LNCaP clone FGC (cell line): ENCODE results near the gene PLCG2.

Experiments used
- DNase-seq: peaks from one replicate; pipeline ENCODE4 v3.0.0-alpha.2; 2011; ENCODE audit warnings: low read depth
- H3K4me3 ChIP-seq: 2 replicates; pipeline ENCODE4 v1.5.1; 2011; ENCODE audit warnings: mild to moderate bottlenecking, low read depth, low read length, control low read depth
- TF ChIP-seq, protein P1 (sequence below): IDR thresholded peaks from 2 replicates; pipeline ENCODE4 v1.5.1; 2012; ENCODE audit warnings: mild to moderate bottlenecking; ENCODE audit not compliant: control insufficient read depth, insufficient read depth; ENCODE audit errors: extremely low read depth

Gene PLCG2

DNA sequence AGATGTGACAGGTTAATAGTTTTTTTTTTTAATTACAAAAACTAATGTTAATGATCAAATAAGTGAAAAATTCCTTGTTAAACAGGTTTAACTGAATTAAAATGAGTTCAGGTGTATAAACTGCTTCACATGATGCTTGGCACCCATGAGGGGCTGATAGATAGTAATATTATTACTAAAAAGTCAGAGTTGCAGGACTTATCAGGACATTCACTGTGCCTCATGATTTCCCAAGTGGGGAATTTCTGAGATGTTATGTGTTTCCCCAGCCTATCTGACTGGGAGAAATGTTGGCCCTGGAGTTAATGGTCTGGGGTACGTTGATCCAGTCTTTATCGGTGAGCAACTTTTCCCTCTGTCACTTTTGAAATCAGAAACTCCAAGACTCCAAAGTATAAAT, 102.1 kb downstream of the PLCG2 start:
- no peak for DNase-seq
- no peak overlapping the region for H3K4me3 ChIP-seq

DNA sequence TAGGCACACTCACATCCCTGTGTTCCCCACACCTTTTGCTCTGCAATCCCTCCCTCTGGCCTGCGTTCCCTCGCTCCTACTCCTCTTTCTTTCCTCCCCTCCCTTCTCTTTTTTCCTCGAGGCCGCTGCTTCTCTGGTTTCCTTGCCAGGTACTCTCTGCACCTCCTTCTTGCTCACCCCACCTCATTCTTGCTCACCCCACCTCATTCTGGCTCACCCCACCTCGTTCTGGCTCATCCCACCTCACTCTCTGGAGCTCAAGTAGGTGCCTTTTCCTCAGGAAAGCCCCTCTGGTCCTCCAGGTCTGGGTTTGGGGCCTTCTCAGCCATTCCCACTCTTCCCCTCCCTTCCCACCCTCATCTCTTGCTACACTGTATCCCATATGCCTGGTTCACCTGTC, 103.5 kb downstream of the PLCG2 start:
- no peak overlapping the region for H3K4me3 ChIP-seq
- TF ChIP-seq, protein P1, sequence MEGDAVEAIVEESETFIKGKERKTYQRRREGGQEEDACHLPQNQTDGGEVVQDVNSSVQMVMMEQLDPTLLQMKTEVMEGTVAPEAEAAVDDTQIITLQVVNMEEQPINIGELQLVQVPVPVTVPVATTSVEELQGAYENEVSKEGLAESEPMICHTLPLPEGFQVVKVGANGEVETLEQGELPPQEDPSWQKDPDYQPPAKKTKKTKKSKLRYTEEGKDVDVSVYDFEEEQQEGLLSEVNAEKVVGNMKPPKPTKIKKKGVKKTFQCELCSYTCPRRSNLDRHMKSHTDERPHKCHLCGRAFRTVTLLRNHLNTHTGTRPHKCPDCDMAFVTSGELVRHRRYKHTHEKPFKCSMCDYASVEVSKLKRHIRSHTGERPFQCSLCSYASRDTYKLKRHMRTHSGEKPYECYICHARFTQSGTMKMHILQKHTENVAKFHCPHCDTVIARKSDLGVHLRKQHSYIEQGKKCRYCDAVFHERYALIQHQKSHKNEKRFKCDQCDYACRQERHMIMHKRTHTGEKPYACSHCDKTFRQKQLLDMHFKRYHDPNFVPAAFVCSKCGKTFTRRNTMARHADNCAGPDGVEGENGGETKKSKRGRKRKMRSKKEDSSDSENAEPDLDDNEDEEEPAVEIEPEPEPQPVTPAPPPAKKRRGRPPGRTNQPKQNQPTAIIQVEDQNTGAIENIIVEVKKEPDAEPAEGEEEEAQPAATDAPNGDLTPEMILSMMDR, result no peak
- no peak for DNase-seq

More for the DNA sequence above, 102.1 kb downstream of the PLCG2 start:
- TF ChIP-seq, protein P1, result no peak

DNA sequence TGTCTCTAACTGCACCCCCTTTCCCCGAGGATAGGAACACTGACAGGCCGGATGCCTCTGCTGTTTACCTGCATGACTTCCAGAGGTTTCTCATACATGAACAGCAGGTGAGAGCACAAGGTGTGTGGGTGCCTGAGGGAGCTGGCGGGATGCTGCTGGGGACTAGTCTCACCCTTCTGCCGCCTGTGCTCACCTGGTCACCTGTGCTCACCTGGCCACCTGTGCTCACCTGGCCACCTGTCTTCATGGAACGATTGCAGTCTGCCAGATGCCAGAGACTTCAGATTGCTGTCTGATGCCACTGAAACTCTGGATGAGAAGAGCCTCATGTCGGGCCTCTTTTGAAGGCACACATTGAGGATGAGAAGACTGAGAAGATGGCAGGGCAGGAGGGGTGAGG, 104.1 kb downstream of the PLCG2 start:
- H3K4me3 ChIP-seq, result no peak overlapping the region
- no peak for DNase-seq
- TF ChIP-seq, protein P1, result no peak

DNA sequence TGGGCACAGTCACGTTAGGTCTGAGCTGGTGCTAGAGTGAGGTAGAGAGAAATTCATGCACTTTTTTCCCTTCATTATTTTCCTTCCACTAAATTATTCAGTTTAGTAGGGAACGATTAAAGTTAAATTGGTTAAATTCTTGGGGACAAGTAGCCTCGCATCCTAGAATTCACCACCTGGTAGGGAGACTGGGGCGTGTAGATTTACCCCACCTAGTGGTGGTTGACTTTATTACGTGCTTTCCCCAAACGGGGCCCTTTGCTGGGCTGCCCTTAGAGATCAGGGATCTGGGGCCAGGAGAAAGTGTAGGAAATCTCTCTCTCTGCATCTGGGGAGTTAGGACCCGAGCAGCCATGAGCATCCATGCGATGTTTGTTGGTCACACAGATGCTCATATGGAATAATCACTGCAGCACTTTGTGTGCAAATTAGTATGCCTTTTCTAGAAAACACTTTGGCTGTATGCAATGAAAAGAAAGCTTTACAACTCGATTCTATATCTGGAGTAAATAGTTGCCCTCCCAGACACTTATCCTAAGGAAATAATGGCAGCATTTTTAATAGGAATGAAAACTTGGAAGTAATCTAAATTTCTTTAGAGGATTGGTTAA, 107.0 kb downstream of the PLCG2 start:
- no peak for DNase-seq
- TF ChIP-seq, protein P1, result peak; percentile 76

DNA sequence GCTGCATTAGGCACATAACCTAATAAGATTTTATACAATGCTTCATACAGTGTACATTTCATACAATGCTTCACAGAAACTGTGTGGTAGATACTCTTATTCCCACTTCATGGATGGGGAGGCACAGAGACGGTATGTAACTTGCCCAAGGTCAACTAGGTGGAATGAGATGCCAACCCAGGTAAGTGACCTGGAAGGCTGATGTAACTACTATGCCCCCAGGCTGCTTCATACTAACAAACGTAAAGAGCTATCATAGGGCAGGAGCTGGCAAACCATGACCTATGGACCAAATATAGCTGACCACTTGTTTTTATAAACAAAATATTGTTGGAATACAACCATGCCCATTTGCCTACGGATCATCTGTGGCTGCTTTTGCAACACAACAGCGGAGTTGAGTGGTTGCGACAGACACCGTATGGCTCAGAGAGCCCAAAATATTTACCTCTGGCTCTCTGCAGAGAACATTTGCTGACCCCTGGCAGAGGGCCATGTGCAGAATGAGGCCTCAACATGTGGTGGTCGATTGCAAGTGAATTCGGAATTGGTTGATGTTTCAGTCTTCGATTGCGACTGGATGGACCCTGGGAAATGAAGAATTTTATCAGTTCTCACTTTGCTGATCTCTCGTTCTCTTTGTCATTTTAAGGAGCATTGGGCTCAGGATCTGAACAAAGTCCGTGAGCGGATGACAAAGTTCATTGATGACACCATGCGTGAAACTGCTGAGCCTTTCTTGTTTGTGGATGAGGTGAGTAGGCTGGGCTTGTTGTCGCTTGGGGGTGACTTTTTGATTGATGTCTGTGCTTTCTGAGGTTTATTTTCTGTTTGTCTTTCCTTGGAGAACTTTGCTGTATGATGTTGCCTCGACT, 109.7 kb downstream of the PLCG2 start:
- TF ChIP-seq, protein P1, result no peak
- H3K4me3 ChIP-seq, result no peak overlapping the region
- no peak for DNase-seq

More for the DNA sequence above, 107.0 kb downstream of the PLCG2 start:
- H3K4me3 ChIP-seq, result no peak overlapping the region

DNA sequence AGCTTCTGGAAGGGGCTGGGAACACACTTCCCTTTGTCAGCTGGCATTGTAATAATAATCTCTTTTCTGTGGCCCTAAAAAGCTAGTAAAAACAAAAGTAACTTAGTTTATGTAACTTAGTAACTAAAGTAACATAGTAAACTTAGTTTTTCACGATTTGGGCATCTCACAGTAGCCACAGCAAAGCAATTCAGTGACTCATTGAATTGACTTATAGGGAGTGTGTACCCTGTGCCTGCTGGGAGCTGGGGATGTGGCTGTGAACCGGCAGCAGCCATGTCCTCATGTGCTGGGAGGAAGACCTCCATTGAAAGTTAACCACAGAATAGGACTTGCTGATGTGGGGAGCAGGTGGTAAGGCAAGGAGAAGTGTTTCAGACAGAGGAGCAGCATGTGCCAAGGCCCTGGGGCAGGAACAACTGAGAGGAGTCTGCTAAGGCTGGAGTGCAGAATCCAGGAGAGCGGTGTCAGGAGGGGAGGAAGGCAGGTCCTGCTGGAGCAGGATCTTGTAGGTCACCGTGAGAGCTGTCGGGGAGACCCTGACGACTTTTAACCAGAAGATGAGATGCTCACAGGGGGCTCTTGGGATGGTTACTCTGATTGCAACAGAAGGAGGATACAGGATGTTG, 112.8 kb downstream of the PLCG2 start:
- TF ChIP-seq, protein P1, result no peak

More for the DNA sequence above, 112.8 kb downstream of the PLCG2 start:
- no peak overlapping the region for H3K4me3 ChIP-seq
- DNase-seq, result no peak
